ENCODE results near the gene CYB5R4. TPM values are rescaled to one million over a fixed set of nuclear protein-coding genes. Genes with fewer than 3 reads are reported as not detected.
A peak's percentile ranks its signal among the peaks of the same experiment; 100 is the strongest.

CYB5R4 gene
- total and polyA plus RNA-seq, 10 of the 15 experiments (the other 5 are each of a cell fraction or from before 2014, with no cell fraction given), result 13.4 to 61.1 (median 27.5) TPM

GRCh38 chr6:83859410-83860358 is at the start of gene CYB5R4 (continued):
- TF ChIP-seq POLR2AphosphoS2 (IDR thresholded peaks at IDR 0.05; ENCODE audit: low read depth, low read length) (peak; percentile 91), ESRRA (IDR thresholded peaks at IDR 0.05; ENCODE audit: low read length) (no peak), GATAD2B (conservative IDR thresholded peaks at IDR 0.05; ENCODE audit: low read depth) (peak; percentile 97), HDAC6 (IDR thresholded peaks at IDR 0.05; ENCODE audit: unreplicated experiment) (no peak), CREB1 (IDR thresholded peaks at IDR 0.05; ENCODE audit: low read depth) (peak; percentile 87), ZNF207 (IDR thresholded peaks at IDR 0.05; ENCODE audit: borderline replicate concordance) (peak; percentile 98; the same call in 1 of the 2 replicates), ZZZ3 (IDR thresholded peaks at IDR 0.05; ENCODE audit: control insufficient read depth, insufficient read length, low read depth) (no peak), EED (IDR thresholded peaks at IDR 0.05; ENCODE audit: low read depth) (peak; percentile 21; the same call in 1 of the 2 replicates), EZH2 (IDR thresholded peaks at IDR 0.05; ENCODE audit: borderline replicate concordance, control insufficient read depth, low read depth, low read length) (no peak), TAF1 (IDR thresholded peaks at IDR 0.05; ENCODE audit: borderline replicate concordance, low read depth, low read length) (peak; percentile 90; the same call in 1 of the 2 replicates), SREBF1 (IDR thresholded peaks at IDR 0.05; ENCODE audit: low read length) (peak; percentile 97), RCOR1 (conservative IDR thresholded peaks at IDR 0.05; ENCODE audit: low read depth, low read length) (peak; percentile 98), MAX (IDR thresholded peaks at IDR 0.05; ENCODE audit: low read depth, low read length) (peak; percentile 85), ZBTB40 (IDR thresholded peaks at IDR 0.05; ENCODE audit: borderline replicate concordance) (peak; percentile 92), YBX1 (IDR thresholded peaks at IDR 0.05) (peak; percentile 65; the same call in 1 of the 2 replicates), NFYA (IDR thresholded peaks at IDR 0.05; ENCODE audit: borderline replicate concordance, low read depth, low read length) (no peak), LARP7 (IDR thresholded peaks at IDR 0.05) (peak; percentile 80), HDGF (IDR thresholded peaks at IDR 0.05) (peak; percentile 83; the same call in 1 of the 2 replicates), CTCF (IDR thresholded peaks at IDR 0.05 in 2 of 3, conservative IDR thresholded peaks at IDR 0.05 in 1 of 3; ENCODE audit: control insufficient read depth in 2 of 3, extremely low read depth in 1 of 3, insufficient read depth in 1 of 3, low read depth in 3 of 3, low read length in 3 of 3) (peak; percentile 27 to 49 (median 39); a peak in 4 of 6 replicates), ATF7 (IDR thresholded peaks at IDR 0.05; ENCODE audit: low read depth) (peak; percentile 13; the same call in 1 of the 2 replicates)

Data from GM12878 (cell line).